Iris pigment epithelial cell (primary cell): ENCODE results near the gene BEGAIN.
"Not testable (repeated sequence)": the region's sequence is repeated elsewhere in the genome, so short reads cannot be mapped to it uniquely, and the experiment has no call there.

Experiments used
- DNase-seq: peaks from one replicate; pipeline ENCODE4 v3.0.0-alpha.2; 2011; ENCODE audit warnings: low read depth

Gene BEGAIN

GRCh38 chr14:100523131-100523842, 63.9 kb downstream of the BEGAIN start:
- no peak for DNase-seq

GRCh38 chr14:100522616-100523099, 64.6 kb downstream of the BEGAIN start:
- no peak for DNase-seq

GRCh38 chr14:100506053-100506452, 81.2 kb downstream of the BEGAIN start:
- not testable (repeated sequence) for DNase-seq

GRCh38 chr14:100504372-100505078, 82.7 kb downstream of the BEGAIN start:
- DNase-seq: peak; percentile 28

- DNase-seq: no peak
These were observed 84.0 kb downstream of the BEGAIN start for GRCh38 chr14:100503251-100503650.

- DNase-seq: no peak
These were observed 84.5 kb downstream of the BEGAIN start for GRCh38 chr14:100502622-100503220.

GRCh38 chr14:100500128-100500527, 87.1 kb downstream of the BEGAIN start:
- no peak for DNase-seq

- no peak for DNase-seq
These were observed 89.1 kb downstream of the BEGAIN start for GRCh38 chr14:100498068-100498467.

- DNase-seq: no peak
These were observed 91.3 kb downstream of the BEGAIN start for GRCh38 chr14:100495917-100496316.

- no peak for DNase-seq
These were observed 92.6 kb downstream of the BEGAIN start for GRCh38 chr14:100494645-100495044.

GRCh38 chr14:100490252-100490651, 97.0 kb downstream of the BEGAIN start:
- no peak for DNase-seq

- no peak for DNase-seq
These were observed 99.2 kb downstream of the BEGAIN start for GRCh38 chr14:100488057-100488456.

- DNase-seq: no peak
These were observed 99.9 kb downstream of the BEGAIN start for GRCh38 chr14:100487304-100487703.
